PC-9 (cell line): ENCODE results near the gene GRB7. TPM values are rescaled to one million over a fixed set of nuclear protein-coding genes. Genes with fewer than 3 reads are reported as not detected.

ENCODE experiments used
- BruUV-seq: library from RNA; stranded (reverse); fragments of 400-500 nt; replicated peaks from 2 replicates; lab custom pipeline; 2021; lab: Mats Ljungman, UMichigan
- CTCF ChIA-PET: fragments of 300-600 bp; sonication (Branson Sonifier 250); formaldehyde crosslinking; loops from one replicate; lab custom pipeline; 2022; ENCODE audit warnings: antibody characterized with exemption; lab: Charles Lee
- POLR2A ChIA-PET: fragments of 300-600 bp; sonication (Branson Sonifier 250); formaldehyde crosslinking; loops from one replicate; lab custom pipeline; 2022; ENCODE audit warnings: antibody characterized with exemption; ENCODE audit not compliant: unreplicated experiment; lab: Charles Lee
- DNase-seq, 2 experiments: peaks; one replicate each; pipeline versions ENCODE4 v3.0.0 to v3.0.0-alpha.2; 2015 to 2022; ENCODE audit warnings: mixed read lengths in 1 of 2
- H2AFZ ChIP-seq: fragments of 200-600 bp; sonication (generic); 2 replicates; pipeline ENCODE4 v1.8.1; 2017; ENCODE audit warnings: antibody characterized with exemption
- H3F3A ChIP-seq: fragments of 200-600 bp; sonication (generic); 2 replicates; pipeline ENCODE4 v1.8.1; 2017; ENCODE audit warnings: antibody characterized with exemption, mild to moderate bottlenecking, low read depth; ENCODE audit not compliant: insufficient read depth
- H3K27ac ChIP-seq: fragments of 200-600 bp; sonication (generic); 2 replicates; pipeline ENCODE4 v1.6.1; 2016; ENCODE audit warnings: mixed run types
- H3K27me3 ChIP-seq: fragments of 200-600 bp; sonication (generic); 2 replicates; pipeline ENCODE4 v1.6.1; 2016; ENCODE audit warnings: low read depth, mixed run types; ENCODE audit not compliant: insufficient read depth
- H3K36me3 ChIP-seq: fragments of 200-600 bp; sonication (generic); 2 replicates; pipeline ENCODE4 v1.6.1; 2016; ENCODE audit warnings: low read depth, mixed run types
- H3K4me1 ChIP-seq: fragments of 200-600 bp; sonication (generic); replicated peaks from 2 replicates; pipeline ENCODE4 v1.6.1; 2016; ENCODE audit warnings: mixed run types; ENCODE audit not compliant: insufficient read depth
- H3K4me2 ChIP-seq: fragments of 200-600 bp; sonication (generic); 2 replicates; pipeline ENCODE4 v1.6.1; 2017; ENCODE audit warnings: mixed run types
- H3K4me3 ChIP-seq: fragments of 200-600 bp; sonication (generic); 2 replicates; pipeline ENCODE4 v1.6.1; 2016; ENCODE audit warnings: mixed run types
- H3K79me2 ChIP-seq: fragments of 200-600 bp; sonication (generic); 2 replicates; pipeline ENCODE4 v1.6.1; 2017; ENCODE audit warnings: low read depth, mixed run types
- H3K9me2 ChIP-seq: fragments of 200-600 bp; sonication (generic); 2 replicates; pipeline ENCODE4 v1.8.1; 2017; ENCODE audit warnings: mild to moderate bottlenecking; ENCODE audit not compliant: insufficient read depth
- H3K9me3 ChIP-seq: fragments of 200-600 bp; sonication (generic); 2 replicates; pipeline ENCODE4 v1.8.1; 2016; ENCODE audit warnings: low read depth; ENCODE audit not compliant: insufficient read depth
- H4K20me1 ChIP-seq: fragments of 200-600 bp; sonication (generic); 2 replicates; pipeline ENCODE4 v1.8.1; 2017; ENCODE audit not compliant: insufficient read depth
- EZH2 ChIP-seq: fragments of 200-600 bp; sonication (generic); IDR thresholded peaks from 2 replicates; pipeline ENCODE4 v1.8.0; 2017; ENCODE audit warnings: antibody characterized with exemption, low read depth
- intact Hi-C: fragments of 100-400 bp; cut with micrococcal nuclease; formaldehyde crosslinking; loops from one replicate; pipeline ENCODE4 v1.10.0; 2022; ENCODE audit not compliant: unreplicated experiment
- total RNA-seq: library from RNA; stranded (reverse); gene quantifications from 2 replicates; pipeline ENCODE4 v1.2.3, GENCODE V29; 2021
- TF ChIP-seq, protein P1 (sequence below): fragments of 200-600 bp; sonication (generic); conservative IDR thresholded peaks from 2 replicates; pipeline ENCODE4 v1.6.1; 2017; ENCODE audit warnings: mixed run types, antibody characterized with exemption, mild to moderate bottlenecking, moderate library complexity

The GRB7 gene
- total RNA-seq, 1 experiment from 2014 or later = 49.1 TPM

GRCh38 chr17:39739885-39740356 lies 2.2 kb downstream of the GRB7 start:
- H3K36me3 ChIP-seq = peaks cover 11% of the 10 kb centered on the region; the same call in 1 of the 2 replicates
- H3K9me3 ChIP-seq = no peaks in the 10 kb centered on the region
- TF ChIP-seq EZH2 = no peak
- TF ChIP-seq, protein P1, sequence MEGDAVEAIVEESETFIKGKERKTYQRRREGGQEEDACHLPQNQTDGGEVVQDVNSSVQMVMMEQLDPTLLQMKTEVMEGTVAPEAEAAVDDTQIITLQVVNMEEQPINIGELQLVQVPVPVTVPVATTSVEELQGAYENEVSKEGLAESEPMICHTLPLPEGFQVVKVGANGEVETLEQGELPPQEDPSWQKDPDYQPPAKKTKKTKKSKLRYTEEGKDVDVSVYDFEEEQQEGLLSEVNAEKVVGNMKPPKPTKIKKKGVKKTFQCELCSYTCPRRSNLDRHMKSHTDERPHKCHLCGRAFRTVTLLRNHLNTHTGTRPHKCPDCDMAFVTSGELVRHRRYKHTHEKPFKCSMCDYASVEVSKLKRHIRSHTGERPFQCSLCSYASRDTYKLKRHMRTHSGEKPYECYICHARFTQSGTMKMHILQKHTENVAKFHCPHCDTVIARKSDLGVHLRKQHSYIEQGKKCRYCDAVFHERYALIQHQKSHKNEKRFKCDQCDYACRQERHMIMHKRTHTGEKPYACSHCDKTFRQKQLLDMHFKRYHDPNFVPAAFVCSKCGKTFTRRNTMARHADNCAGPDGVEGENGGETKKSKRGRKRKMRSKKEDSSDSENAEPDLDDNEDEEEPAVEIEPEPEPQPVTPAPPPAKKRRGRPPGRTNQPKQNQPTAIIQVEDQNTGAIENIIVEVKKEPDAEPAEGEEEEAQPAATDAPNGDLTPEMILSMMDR = no peak
- H3F3A ChIP-seq = peaks cover 40% of the 10 kb centered on the region
- BruUV-seq = TSS peak; percentile 53
- H4K20me1 ChIP-seq = no peaks in the 10 kb centered on the region
- ChIA-PET POLR2A (interaction anchor here (0.6 kb wide), 1 partner anchor 9 kb away, joined by 4 read pairs; no protein-coding TSS in a partner anchor), CTCF (interaction anchor here (0.6 to 1.4 kb wide), 2 partner anchors 10 to 215 kb away, joined by 3 to 16 read pairs; partner anchors contain the start of gene MIEN1)
- peak overlapping the region; percentile 83 for H3K4me3 ChIP-seq
- peaks cover 26% of the 10 kb centered on the region for H3K79me2 ChIP-seq
- no peaks in the 10 kb centered on the region for H3K9me2 ChIP-seq
- H3K27me3 ChIP-seq = no peaks in the 10 kb centered on the region
- intact Hi-C loops = loop anchor here (1.0 to 5.0 kb wide), 5 partner anchors 10 to 282 kb away; partner anchors contain the start of gene MIEN1
- DNase-seq = peak; percentile 37 to 66
- H3K4me2 ChIP-seq = peak overlapping the region; percentile 97
- peaks cover 37% of the 10 kb centered on the region for H3K4me1 ChIP-seq
- peak overlapping the region; percentile 93 for H3K27ac ChIP-seq
- H2AFZ ChIP-seq = no peak overlapping the region; the same call in 1 of the 2 replicates

DNA sequence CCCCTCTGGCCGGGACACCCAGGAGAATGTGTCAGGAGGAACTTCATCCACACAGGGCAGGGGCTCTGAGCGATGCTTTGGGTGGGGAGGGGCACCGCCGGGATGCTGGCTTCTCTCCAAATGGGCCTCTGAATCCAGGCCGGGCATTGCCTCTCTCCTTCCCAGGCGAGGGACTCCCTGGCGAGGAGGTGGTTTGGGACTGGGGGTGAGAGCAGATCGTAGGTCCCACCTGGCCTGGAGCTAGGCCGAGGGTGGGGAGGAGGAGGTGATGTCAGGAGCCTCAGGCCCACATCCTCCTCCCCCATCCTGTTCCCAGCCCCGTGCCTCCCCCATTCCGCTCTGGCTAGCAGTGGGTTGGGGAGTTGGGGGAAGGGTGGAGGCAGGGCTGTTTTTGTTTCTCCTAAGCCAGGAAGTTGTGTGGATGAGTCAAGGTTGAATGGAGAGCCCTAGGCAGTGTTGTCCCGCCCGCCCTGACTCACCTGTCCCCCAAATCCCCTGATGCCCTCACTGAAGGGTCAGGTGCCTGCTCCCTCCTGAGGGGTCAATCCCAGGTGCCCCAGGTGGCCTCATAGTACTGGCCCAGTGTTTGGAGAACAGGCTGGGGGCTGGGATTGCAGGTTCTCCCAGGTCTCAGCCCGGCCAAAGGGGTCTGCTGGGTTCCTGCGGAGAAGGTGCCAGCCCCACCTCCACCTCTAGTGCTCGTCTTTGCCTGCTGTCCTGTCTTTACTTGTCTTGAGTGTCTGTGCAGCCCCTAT lies 2.8 kb downstream of the GRB7 start:
- H3K36me3 ChIP-seq = peaks cover 11% of the 10 kb centered on the region; the same call in 1 of the 2 replicates
- peaks cover 37% of the 10 kb centered on the region for H3F3A ChIP-seq
- peak; percentile 86 to 90 for DNase-seq
- H2AFZ ChIP-seq = no peak overlapping the region
- no peak for TF ChIP-seq EZH2
- TF ChIP-seq, protein P1 = no peak
- intact Hi-C loops = loop anchor here (1.0 kb wide), 2 partner anchors 10 kb away; partner anchors contain the start of gene MIEN1
- no peaks in the 10 kb centered on the region for H3K9me2 ChIP-seq
- H4K20me1 ChIP-seq = no peaks in the 10 kb centered on the region
- H3K27ac ChIP-seq = peak overlapping the region; percentile 93
- peak overlapping the region; percentile 83 for H3K4me3 ChIP-seq
- no peaks in the 10 kb centered on the region for H3K27me3 ChIP-seq
- no TSS peak for BruUV-seq
- POLR2A ChIA-PET = interaction anchor here (0.6 kb wide), 1 partner anchor 8 kb away, joined by 4 read pairs; no protein-coding TSS in a partner anchor
- H3K4me1 ChIP-seq = peaks cover 31% of the 10 kb centered on the region
- H3K4me2 ChIP-seq = peak overlapping the region; percentile 97
- CTCF ChIA-PET = no interaction called here
- no peaks in the 10 kb centered on the region for H3K9me3 ChIP-seq
- peaks cover 26% of the 10 kb centered on the region for H3K79me2 ChIP-seq

- peaks cover 23% of the 10 kb centered on the region for H3K79me2 ChIP-seq
- H4K20me1 ChIP-seq = no peaks in the 10 kb centered on the region
- no peak overlapping the region for H2AFZ ChIP-seq
- CTCF ChIA-PET = no interaction called here
- TF ChIP-seq, protein P1 = no peak
- no peak for TF ChIP-seq EZH2
- intact Hi-C loops = no loop called here
- H3K4me1 ChIP-seq = peaks cover 13% of the 10 kb centered on the region
- POLR2A ChIA-PET = no interaction called here
- H3K4me2 ChIP-seq = no peak overlapping the region
- H3K9me2 ChIP-seq = no peaks in the 10 kb centered on the region
- no peaks in the 10 kb centered on the region for H3K9me3 ChIP-seq
- H3K4me3 ChIP-seq = no peak overlapping the region
- no peak overlapping the region for H3K27ac ChIP-seq
- BruUV-seq = no TSS peak
- peaks cover 15% of the 10 kb centered on the region; the same call in 1 of the 2 replicates for H3K36me3 ChIP-seq
- no peaks in the 10 kb centered on the region for H3K27me3 ChIP-seq
- DNase-seq = no peak
- H3F3A ChIP-seq = peaks cover 29% of the 10 kb centered on the region
Measured at GRCh38 chr17:39742126-39742855, 4.6 kb downstream of the GRB7 start.
